Hematopoietic multipotent progenitor cell treated with erythropoietin and hydrocortisone succinate and interleukin-3 and kit ligand, for 17 days (in vitro differentiated cells): ENCODE data around the gene HTN1.
"Not testable (repeated sequence)": the region's sequence is repeated elsewhere in the genome, so short reads cannot be mapped to it uniquely, and the experiment has no call there.

Source experiments
- DNase-seq: peaks from one replicate; pipeline ENCODE4 v3.0.0-alpha.2; 2015; ENCODE audit warnings: low spot score

The HTN1 gene

DNA sequence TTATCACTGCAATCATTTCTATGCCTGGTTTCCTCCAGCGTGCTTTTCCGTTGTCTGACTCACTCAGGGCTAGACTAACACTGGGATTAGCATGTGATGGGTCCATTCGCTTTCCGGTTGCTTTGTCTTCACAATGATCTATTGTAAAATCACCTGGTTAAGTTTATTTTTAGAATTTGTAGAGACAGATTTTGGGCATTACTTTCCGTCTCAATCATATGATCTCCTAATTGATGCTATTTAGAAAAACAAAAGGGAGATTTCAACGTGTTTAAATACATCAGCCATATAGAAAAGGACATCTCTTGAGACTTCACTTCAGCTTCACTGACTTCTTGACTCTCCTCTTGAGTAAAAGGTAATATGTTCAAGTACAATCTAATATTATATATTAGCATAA lies at the start of gene HTN1:
Gene HTN1, plus strand, starts transcription at position 301 of the 400 bp plus-strand sequence. CDS start 2,639 bp downstream, outside the sequence.
- DNase-seq = not testable (repeated sequence)

DNA sequence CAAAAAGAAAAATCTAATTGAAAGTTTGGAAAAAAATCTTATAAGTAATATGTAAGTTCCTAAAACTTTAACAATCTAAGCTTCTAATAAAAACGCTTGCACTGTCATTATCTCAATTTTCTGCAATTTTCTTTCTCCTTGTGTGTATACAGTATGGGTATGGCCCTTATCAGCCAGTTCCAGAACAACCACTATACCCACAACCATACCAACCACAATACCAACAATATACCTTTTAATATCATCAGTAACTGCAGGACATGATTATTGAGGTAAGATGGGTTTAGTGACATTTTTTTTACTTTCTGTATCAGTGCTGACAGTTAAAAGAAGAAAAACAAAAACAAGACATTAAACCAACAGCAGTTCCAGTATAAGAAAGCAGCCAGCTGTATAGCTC lies 49.5 kb upstream of the HTN1 start:
- DNase-seq = no peak

DNA sequence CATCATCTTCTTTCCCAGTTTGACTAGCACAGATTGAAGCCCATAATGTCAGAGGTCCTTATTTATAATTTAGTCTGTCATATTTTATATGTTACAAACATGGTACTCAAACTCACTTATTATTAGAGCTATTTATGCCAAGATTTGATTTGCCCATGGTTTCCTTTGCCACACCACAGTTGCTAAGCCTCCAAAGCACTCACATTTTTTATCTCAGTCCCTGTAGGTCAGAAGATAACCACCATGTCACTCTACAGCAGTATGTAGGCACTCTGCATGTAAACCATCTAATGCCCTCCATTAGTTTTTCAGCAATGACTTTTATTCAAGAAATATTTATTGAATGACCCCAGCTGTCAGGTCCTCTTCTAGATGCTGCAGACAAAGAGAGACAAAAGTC lies 47.7 kb upstream of the HTN1 start:
- DNase-seq = no peak

DNA sequence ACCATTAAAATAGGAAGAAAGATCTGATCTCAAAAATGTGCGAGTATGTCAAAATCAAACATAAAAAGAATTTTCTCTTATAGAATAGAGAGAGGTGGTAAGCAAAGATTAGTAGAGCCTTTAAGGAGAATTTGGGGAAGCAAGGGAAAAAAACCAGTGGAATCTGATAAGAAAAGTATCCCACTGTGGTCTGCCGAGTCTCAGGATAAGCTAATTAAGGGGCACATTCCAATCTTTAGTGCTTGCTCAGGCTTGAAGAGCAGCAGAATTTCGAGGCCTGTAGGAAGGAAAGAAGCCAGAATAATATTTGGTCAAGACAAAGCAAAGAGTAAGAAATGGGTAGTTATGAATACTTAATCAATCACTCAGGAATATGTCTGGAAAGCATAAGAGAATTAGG lies 41.5 kb upstream of the HTN1 start:
- DNase-seq = no peak

DNA sequence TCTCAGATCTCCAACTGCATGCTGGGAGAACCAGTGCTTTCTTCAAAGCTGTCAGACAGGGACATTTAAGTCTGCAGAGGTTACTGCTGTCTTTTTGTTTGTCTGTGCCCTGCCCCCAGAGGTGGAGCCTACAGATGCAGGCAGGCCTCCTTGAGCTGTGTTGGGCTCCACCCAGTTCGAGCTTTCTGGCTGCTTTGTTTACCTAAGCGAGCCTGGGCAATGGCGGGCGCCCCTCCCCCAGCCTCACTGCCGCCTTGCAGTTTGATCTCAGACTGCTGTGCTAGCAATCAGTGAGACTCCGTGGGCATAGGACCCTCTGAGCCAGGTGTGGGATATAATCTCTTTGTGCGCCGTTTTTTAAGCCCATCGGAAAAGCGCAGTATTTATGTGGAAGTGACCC lies 31.2 kb upstream of the HTN1 start:
- not testable (repeated sequence) for DNase-seq

DNA sequence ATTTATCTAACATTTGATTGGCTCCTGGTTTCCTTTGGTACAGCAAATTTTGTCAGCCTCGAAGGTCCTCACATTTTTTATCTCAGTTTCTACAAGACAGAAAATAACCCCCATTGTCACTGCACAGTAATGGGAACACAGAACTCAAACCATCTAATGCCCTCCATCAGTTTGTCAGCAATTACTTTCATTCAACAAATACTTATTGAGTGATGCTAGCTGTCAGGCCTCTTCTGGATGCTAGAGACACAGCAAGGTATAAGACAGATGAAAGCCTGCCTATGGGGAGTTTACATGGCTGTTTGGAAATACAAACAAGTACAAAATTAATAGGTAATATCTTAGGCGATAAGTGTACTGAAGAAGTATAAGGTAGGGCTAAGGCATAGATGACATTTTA lies 27.0 kb upstream of the HTN1 start:
- DNase-seq = no peak

DNA sequence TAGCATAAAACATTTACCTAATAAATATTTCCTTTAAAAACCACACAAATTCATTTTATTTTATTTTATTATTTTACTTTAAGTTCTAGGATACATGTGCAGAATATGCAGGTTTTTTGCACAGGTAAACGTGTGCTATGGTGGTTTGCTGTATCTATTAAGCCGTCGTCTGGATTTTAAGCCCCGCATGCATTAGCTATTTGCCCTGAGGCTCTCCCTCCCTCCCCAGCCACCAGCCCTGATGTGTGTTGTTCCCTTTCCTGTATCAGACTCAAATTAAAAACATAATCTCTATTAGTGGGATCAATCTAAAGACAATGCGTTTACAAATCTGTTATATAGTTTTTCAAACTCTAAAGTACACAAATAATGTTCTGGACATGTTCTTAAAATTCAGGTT lies 23.2 kb upstream of the HTN1 start:
- DNase-seq = no peak

DNA sequence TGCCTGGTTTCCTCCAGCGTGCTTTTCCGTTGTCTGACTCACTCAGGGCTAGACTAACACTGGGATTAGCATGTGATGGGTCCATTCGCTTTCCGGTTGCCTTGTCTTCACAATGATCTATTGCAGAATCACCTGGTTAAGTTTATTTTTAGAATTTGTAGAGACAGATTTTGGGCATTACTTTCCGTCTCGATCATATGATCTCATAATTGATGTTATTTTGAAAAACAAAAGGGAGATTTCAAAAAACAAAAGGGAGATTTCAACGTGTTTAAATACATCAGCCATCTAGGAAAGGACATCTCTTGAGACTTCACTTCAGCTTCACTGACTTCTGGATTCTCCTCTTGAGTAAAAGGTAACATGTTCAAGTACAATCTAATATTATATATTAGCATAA lies 22.1 kb upstream of the HTN1 start, which contains the start of gene HTN3:
Gene HTN3, plus strand, starts transcription at position 301 of the 400 bp plus-strand sequence. CDS start 2,282 bp downstream, outside the sequence.
- DNase-seq = not testable (repeated sequence)

DNA sequence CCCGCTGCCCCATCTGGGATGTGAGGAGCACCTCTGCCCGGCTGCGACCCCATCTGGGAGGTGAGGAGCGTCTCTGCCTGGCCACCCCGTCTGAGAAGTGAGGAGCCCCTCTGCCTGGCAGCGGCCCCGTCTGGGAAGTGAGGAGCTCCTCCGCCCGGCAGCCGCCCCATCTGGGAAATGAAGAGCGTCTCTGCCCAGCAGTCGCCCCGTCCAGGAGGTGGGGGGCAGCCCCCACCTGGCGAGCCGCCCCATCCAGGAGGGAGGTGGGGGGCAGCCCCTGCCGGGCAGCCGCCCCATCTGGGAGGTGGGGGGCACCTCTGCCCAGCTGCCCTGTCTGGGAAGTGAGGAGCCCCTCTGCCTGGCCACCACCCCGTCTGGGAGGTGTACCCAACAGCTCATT lies 12.7 kb upstream of the HTN1 start:
- DNase-seq = not testable (repeated sequence)

DNA sequence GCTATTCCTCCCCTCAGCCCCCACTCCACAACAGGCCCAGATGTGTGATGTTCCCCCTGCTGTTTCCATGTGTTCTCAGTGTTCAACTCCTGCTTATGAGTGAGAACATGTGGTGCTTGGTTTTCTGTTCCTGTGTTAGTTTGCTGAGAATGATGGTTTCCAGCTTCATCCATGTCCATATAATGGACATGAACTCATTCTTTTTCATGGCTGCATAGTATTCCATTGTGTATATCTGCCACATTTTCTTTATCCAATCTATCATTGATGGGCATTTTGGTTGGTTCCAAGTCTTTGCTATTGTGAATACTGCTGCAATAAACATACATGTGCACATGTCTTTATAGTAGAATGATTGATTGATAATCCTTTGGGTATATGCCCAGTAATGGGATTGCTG lies 10.3 kb upstream of the HTN1 start:
- not testable (repeated sequence) for DNase-seq

DNA sequence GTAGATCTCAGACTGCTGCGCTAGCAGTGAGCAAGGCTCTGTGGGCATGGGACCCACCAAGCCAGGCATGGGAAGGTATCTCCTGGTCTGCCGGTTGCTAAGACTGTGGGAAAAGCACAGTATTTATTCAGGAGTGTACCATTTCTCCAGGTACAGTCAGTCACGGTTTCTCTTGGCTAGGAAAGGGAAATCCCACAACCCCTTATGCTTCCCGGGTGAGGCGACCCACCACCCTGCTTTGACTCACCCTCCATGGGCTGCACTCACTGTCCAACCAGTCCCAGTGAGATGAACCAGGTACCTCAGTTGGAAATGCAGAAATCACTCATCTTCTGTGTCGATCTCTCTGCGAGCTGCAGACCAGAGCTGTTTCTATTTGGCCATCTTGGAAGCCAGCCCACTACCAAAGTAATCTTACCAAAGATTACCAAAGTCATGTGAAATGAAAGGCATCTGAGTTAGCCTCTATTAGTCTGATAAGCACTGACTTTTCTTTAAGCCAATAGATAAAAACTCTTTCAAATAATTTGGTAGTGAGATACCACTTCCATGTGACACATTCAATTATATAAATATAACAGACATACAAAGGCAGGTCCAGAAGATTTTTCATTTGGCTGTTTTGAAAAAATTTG lies 8.5 kb upstream of the HTN1 start:
- DNase-seq = no peak

DNA sequence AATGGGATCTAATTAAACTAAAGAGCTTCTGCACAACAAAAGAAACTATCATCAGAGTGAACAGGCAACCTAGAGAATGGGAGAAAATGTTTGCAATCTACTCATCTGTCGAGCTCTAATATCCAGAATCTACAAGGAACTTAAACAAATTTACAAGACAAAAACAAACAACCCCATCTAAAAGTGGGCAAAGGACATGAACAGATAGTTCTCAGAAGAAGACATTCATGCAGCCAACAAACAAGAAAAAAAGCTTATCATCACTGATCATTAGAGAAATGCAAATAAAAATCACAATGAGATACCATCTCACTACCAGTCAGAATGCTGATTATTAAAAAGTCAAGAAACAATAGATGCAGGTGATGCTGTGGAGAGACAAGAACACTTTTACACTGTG lies 6.3 kb downstream of the HTN1 start:
- not testable (repeated sequence) for DNase-seq

DNA sequence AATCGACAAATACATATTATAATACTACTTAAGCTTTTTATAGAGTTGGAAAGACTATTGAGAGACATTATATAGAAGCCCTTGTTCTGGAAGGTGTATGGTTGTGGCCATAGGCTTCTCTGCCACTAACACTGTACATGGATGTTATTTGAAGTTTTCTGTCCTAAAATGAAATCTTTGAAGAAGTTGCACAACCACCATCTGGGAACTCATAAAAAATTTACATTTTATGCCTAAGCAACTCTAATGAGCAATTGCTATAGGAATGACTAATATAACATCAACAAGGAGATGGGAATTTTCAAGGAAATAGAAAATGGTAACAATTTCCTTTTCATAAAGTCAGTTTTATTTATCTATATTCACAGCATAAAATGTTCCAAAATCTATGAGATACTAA lies 7.4 kb downstream of the HTN1 start:
- no peak for DNase-seq

DNA sequence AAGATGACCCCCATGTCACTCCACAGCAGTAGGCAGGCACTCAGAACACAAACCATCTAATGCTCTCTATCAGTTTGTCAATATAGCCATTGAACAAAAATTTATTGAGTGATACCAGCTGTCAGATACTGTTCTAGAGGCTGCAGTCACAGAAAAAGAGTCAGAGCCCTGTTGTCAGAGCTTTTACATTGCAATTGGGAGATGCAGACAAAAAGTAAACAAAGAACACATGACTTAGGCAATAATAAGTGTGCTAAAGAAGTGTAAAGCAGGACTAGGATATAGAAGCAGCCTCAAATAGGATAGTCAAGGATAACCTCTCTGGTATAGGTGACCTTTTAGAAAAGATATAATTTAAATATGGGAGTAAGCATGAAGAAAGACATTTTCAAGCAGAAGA lies 8.9 kb downstream of the HTN1 start:
- DNase-seq = no peak

DNA sequence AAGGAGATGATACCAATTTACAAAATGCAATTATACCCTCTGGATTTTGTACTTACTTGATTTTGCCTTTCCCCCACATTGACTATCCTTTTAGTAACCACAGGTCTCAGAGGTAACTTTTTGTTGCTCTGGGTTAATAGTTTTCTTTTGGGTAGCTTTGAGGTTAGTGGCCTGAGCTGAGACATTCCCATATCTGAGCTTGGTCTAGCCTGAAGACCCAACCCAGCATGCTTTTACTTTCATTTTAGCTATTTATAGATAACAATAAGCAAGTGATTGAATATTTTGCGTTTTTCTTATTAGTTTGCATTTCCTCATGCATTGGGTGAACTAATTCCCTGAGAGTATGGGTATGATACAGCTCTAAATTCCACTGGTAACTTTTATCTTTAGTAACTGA lies 11.8 kb downstream of the HTN1 start:
- no peak for DNase-seq

DNA sequence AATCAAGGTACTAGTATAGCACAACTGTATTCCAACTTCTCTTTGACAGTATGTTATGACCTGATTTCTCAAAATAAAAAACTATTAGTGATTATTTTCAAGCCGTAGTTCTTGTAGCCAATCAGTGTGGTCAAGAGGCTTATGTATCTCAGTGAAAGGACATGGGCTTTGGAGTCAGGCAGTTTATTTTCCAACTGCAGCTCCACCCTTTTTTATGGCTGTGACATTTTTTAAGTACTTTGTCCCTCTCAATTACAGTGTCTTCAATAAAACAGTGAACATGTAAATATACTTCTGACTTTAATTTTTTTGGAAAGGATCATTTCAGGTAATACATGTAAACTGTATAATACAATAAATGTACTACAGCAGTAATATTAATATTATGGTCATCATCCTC lies 30.0 kb downstream of the HTN1 start:
- no peak for DNase-seq

DNA sequence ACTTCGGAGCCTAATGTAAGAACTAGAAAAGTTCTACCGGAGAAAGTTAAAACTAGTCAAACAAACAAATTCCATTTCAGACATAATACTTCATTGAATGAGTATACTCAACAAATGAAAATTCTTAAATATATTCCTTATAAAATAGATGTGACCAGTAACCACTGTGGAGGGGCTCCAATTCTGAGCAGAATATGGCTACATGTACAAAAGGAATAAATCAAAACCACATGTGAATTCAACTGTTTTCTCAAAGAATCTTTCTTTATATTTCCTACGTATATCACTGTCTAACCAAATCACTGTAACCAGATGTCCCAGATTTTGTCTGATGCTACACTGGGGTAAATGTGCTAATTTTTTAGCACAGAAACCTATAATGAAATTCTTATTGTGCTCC lies 49.0 kb downstream of the HTN1 start:
- no peak for DNase-seq
